ENCODE measurements around the gene TMEM163. TPM values are rescaled to one million over a fixed set of nuclear protein-coding genes. Genes with fewer than 3 reads are reported as not detected.

The TMEM163 gene
- total RNA-seq, 1 donor from 2014 or later, result 1.0 TPM

DNA sequence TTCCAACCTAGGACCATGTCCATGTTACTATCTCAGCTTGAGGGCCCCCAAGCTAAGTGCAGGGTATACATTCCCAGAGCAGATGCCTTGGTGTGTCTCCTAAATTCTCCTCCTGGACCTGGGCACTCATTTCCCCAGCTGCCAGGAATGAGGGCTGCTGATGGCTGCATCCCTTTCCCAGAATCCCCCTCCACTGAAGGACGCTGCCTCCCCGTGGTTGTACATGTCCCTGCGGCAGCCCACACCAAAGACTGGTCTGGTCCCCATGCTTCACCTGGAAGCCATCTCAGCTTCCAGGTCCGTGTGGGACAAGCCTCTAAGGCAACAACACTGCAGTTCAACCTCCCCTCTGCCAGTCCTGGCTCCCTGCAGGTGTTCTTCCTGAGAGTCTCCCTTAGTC, 14.6 kb downstream of the TMEM163 start:
- no peak overlapping the region for H3K27ac Mint-ChIP-seq (ENCODE audit: unreplicated experiment)
- no peak overlapping the region for H3K4me3 Mint-ChIP-seq
- DNase-seq (ENCODE audit: low read depth, low spot score), result no peak
- no peaks in the 10 kb centered on the region for H3K36me3 Mint-ChIP-seq (ENCODE audit: low read depth)
- peaks cover 7% of the 10 kb centered on the region for H3K27me3 Mint-ChIP-seq (ENCODE audit: low read depth)
- peaks cover 16% of the 10 kb centered on the region for H3K4me1 Mint-ChIP-seq
- no peaks in the 10 kb centered on the region for H3K9me3 Mint-ChIP-seq
- TF ChIP-seq, protein P1, sequence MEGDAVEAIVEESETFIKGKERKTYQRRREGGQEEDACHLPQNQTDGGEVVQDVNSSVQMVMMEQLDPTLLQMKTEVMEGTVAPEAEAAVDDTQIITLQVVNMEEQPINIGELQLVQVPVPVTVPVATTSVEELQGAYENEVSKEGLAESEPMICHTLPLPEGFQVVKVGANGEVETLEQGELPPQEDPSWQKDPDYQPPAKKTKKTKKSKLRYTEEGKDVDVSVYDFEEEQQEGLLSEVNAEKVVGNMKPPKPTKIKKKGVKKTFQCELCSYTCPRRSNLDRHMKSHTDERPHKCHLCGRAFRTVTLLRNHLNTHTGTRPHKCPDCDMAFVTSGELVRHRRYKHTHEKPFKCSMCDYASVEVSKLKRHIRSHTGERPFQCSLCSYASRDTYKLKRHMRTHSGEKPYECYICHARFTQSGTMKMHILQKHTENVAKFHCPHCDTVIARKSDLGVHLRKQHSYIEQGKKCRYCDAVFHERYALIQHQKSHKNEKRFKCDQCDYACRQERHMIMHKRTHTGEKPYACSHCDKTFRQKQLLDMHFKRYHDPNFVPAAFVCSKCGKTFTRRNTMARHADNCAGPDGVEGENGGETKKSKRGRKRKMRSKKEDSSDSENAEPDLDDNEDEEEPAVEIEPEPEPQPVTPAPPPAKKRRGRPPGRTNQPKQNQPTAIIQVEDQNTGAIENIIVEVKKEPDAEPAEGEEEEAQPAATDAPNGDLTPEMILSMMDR (conservative IDR thresholded peaks at IDR 0.05), result no peak

- Mint-ChIP-seq H3K27ac (ENCODE audit: unreplicated experiment) (no peak overlapping the region), H3K9me3 (no peaks in the 10 kb centered on the region), H3K4me1 (peaks cover 16% of the 10 kb centered on the region), H3K4me3 (no peak overlapping the region), H3K36me3 (ENCODE audit: low read depth) (no peaks in the 10 kb centered on the region), H3K27me3 (ENCODE audit: low read depth) (peaks cover 3% of the 10 kb centered on the region)
- DNase-seq (ENCODE audit: low read depth, low spot score), result no peak
- TF ChIP-seq, protein P1 (conservative IDR thresholded peaks at IDR 0.05), result no peak
These were observed 15.4 kb downstream of the TMEM163 start for GRCh38 chr2:134703426-134703825.

- no peak for DNase-seq (ENCODE audit: low read depth, low spot score)
- Mint-ChIP-seq H3K9me3 (no peaks in the 10 kb centered on the region), H3K36me3 (ENCODE audit: low read depth) (no peaks in the 10 kb centered on the region), H3K27me3 (ENCODE audit: low read depth) (peaks cover 9% of the 10 kb centered on the region), H3K4me1 (peaks cover 6% of the 10 kb centered on the region), H3K4me3 (no peak overlapping the region), H3K27ac (ENCODE audit: unreplicated experiment) (no peak overlapping the region)
- TF ChIP-seq, protein P1 (conservative IDR thresholded peaks at IDR 0.05), result no peak
These were observed 18.1 kb downstream of the TMEM163 start for GRCh38 chr2:134700730-134701129.

DNA sequence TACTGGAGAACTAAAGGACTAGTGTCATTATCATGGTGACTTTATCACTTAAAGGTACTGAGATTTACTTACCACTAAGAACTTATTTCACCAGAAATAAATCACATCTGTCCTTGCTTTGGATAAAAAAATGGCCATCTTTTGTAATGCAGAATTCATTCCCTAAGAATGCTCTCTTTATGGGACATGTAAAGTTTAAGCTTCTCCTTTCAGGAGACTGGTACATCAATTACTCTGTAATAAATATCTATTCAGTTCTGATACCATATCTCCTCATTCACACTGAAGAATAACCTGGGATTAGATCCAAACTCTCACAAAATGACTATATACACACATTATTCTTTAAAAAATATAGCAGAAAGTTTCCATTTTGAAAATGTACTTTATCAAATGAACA, 24.4 kb downstream of the TMEM163 start:
- Mint-ChIP-seq H3K9me3 (no peaks in the 10 kb centered on the region), H3K36me3 (ENCODE audit: low read depth) (no peaks in the 10 kb centered on the region), H3K27ac (ENCODE audit: unreplicated experiment) (no peak overlapping the region), H3K4me3 (no peak overlapping the region), H3K4me1 (no peaks in the 10 kb centered on the region), H3K27me3 (ENCODE audit: low read depth) (peaks cover 6% of the 10 kb centered on the region)
- TF ChIP-seq, protein P1 (conservative IDR thresholded peaks at IDR 0.05), result no peak
- DNase-seq (ENCODE audit: low read depth, low spot score), result no peak

GRCh38 chr2:134693359-134694330, 25.2 kb downstream of the TMEM163 start:
- no peaks in the 10 kb centered on the region for H3K36me3 Mint-ChIP-seq (ENCODE audit: low read depth)
- H3K4me1 Mint-ChIP-seq, result no peaks in the 10 kb centered on the region
- H3K27ac Mint-ChIP-seq (ENCODE audit: unreplicated experiment), result no peak overlapping the region
- H3K9me3 Mint-ChIP-seq, result no peaks in the 10 kb centered on the region
- peaks cover 6% of the 10 kb centered on the region for H3K27me3 Mint-ChIP-seq (ENCODE audit: low read depth)
- no peak overlapping the region for H3K4me3 Mint-ChIP-seq
- TF ChIP-seq, protein P1 (conservative IDR thresholded peaks at IDR 0.05), result no peak
- DNase-seq (ENCODE audit: low read depth, low spot score), result no peak
